HepG2 (cell line): ENCODE data around the gene TTPAL. TPM values are rescaled to one million over a fixed set of nuclear protein-coding genes. Genes with fewer than 3 reads are reported as not detected.

Experiments used
- AFF4 ChIP-seq: sonication (generic); formaldehyde crosslinking; IDR thresholded peaks from 2 replicates; pipeline ENCODE4 v1.4.0; 2020; ENCODE audit warnings: missing genetic modification reagents
- CHCHD3 ChIP-seq: sonication (generic); formaldehyde crosslinking; IDR thresholded peaks from 2 replicates; pipeline ENCODE4 v1.8.0; 2022; ENCODE audit warnings: mild to moderate bottlenecking, missing genetic modification reagents, moderate library complexity
- HOXA3 ChIP-seq: sonication (generic); formaldehyde crosslinking; IDR thresholded peaks from 2 replicates; pipeline ENCODE4 v1.5.0; 2020; ENCODE audit warnings: missing genetic modification reagents
- MIER2 ChIP-seq: IDR thresholded peaks from 2 replicates; pipeline ENCODE4 v1.6.1; 2016; ENCODE audit warnings: missing biosample characterization, missing genetic modification reagents
- PAF1 ChIP-seq: IDR thresholded peaks from 2 replicates; pipeline ENCODE4 v1.6.1; 2016; ENCODE audit warnings: missing genetic modification reagents, missing compliant biosample characterization
- PHF8 ChIP-seq: sonication (generic); formaldehyde crosslinking; IDR thresholded peaks from 2 replicates; pipeline ENCODE4 v1.5.0; 2020; ENCODE audit warnings: missing genetic modification reagents
- RFX1 ChIP-seq: fragments of 450-650 bp; IDR thresholded peaks from 2 replicates; pipeline ENCODE4 v1.6.1; 2017
- SMAD1 ChIP-seq: sonication (generic); formaldehyde crosslinking; IDR thresholded peaks from 2 replicates; pipeline ENCODE4 v1.4.0; 2020; ENCODE audit warnings: missing genetic modification reagents, low read depth, mild to moderate bottlenecking, borderline replicate concordance
- SNAPC2 ChIP-seq: sonication (generic); formaldehyde crosslinking; IDR thresholded peaks from 2 replicates; pipeline ENCODE4 v1.8.1; 2022; ENCODE audit warnings: mild to moderate bottlenecking, missing genetic modification reagents
- TFDP1 ChIP-seq: IDR thresholded peaks from 2 replicates; pipeline ENCODE4 v1.6.1; 2016; ENCODE audit warnings: missing compliant biosample characterization, missing genetic modification reagents, borderline replicate concordance
- ZC3H13 ChIP-seq: sonication (generic); formaldehyde crosslinking; IDR thresholded peaks from 2 replicates; pipeline ENCODE4 v1.8.1; 2023; ENCODE audit warnings: mild to moderate bottlenecking, missing genetic modification reagents, moderate library complexity
- ZMAT5 ChIP-seq: sonication (generic); formaldehyde crosslinking; IDR thresholded peaks from 2 replicates; pipeline ENCODE4 v1.5.0; 2020; ENCODE audit warnings: mild to moderate bottlenecking, low read depth, missing genetic modification reagents, borderline replicate concordance
- ZNF10 ChIP-seq: sonication (generic); formaldehyde crosslinking; IDR thresholded peaks from 2 replicates; pipeline ENCODE4 v1.4.0; 2020; ENCODE audit warnings: mild to moderate bottlenecking, low read depth, missing genetic modification reagents, borderline replicate concordance
- ZNF136 ChIP-seq: sonication (generic); formaldehyde crosslinking; IDR thresholded peaks from 2 replicates; pipeline ENCODE4 v1.8.1; 2022; ENCODE audit warnings: low read depth, mild to moderate bottlenecking, moderate library complexity, missing genetic modification reagents
- ZNF138 ChIP-seq: sonication (generic); formaldehyde crosslinking; IDR thresholded peaks from 2 replicates; pipeline ENCODE4 v1.5.0; 2020; ENCODE audit warnings: mild to moderate bottlenecking, low read depth, missing genetic modification reagents
- ZNF724P ChIP-seq: sonication (generic); formaldehyde crosslinking; IDR thresholded peaks from 2 replicates; pipeline ENCODE4 v1.8.0; 2022; ENCODE audit warnings: missing genetic modification reagents, borderline replicate concordance
- ZNF773 ChIP-seq: sonication (generic); formaldehyde crosslinking; IDR thresholded peaks from 2 replicates; pipeline ENCODE4 v1.4.0; 2020; ENCODE audit warnings: missing genetic modification reagents, borderline replicate concordance
- ZSCAN21 ChIP-seq: sonication (generic); formaldehyde crosslinking; IDR thresholded peaks from 2 replicates; pipeline ENCODE4 v1.8.0; 2022; ENCODE audit warnings: mild to moderate bottlenecking, missing genetic modification reagents, moderate library complexity, borderline replicate concordance
- ZSCAN25 ChIP-seq: sonication (generic); formaldehyde crosslinking; IDR thresholded peaks from 2 replicates; pipeline ENCODE4 v1.8.0; 2022; ENCODE audit warnings: mild to moderate bottlenecking, missing genetic modification reagents
- ZSCAN5A ChIP-seq: sonication (generic); formaldehyde crosslinking; IDR thresholded peaks from 2 replicates; pipeline ENCODE4 v1.8.0; 2022; ENCODE audit warnings: mild to moderate bottlenecking, missing genetic modification reagents, borderline replicate concordance
- ZZZ3 ChIP-seq: sonication (generic); formaldehyde crosslinking; IDR thresholded peaks from 2 replicates; pipeline ENCODE4 v1.4.0; 2020; ENCODE audit warnings: missing genetic modification reagents, mild to moderate bottlenecking, borderline replicate concordance
- polyA plus RNA-seq, 8 experiments: library from polyadenylated mRNA; depleted of rRNA in 3 of 8; stranded (reverse) in 7 of 8; unstranded in 1 of 8; fragments of >200 nt; fragmentation: Illumina TruSeq in 4 of 8; extraction: Trizol in 4 of 8; gene quantifications; 2 replicates each; pipeline versions ENCODE4 v1.2.1 to v1.2.3, GENCODE V29; 2011 to 2016; ENCODE audit warnings: low read depth in 4 of 8, missing spikeins in 1 of 8, mixed read lengths in 1 of 8; ENCODE audit not compliant: insufficient read depth in 1 of 8
- total RNA-seq, 5 experiments: library from RNA; depleted of rRNA; stranded (reverse); fragments of >200 nt; fragmentation: Illumina TruSeq; extraction: Trizol; gene quantifications; 2 replicates each; pipeline ENCODE4 v1.2.3, GENCODE V29; 2016; ENCODE audit warnings: low read depth in 1 of 5

Gene TTPAL
- total and polyA plus RNA-seq, 2 of the 13 experiments (the other 11 are each of a cell fraction or from before 2014, with no cell fraction given), result 4.3 to 18.8 TPM

- TF ChIP-seq AFF4, result peak; percentile 69; the same call in 1 of the 2 replicates
- 0 out of 2 replicates have a peak, but pooled peaks have one; percentile 7 for TF ChIP-seq ZSCAN21 (CRISPR knock-in tag)
- no peak for TF ChIP-seq ZNF773 (CRISPR knock-in tag)
- TF ChIP-seq ZNF724P (CRISPR knock-in tag), result peak; percentile 70; the same call in 1 of the 2 replicates
- TF ChIP-seq ZNF10 (CRISPR knock-in tag), result no peak
- peak; percentile 97 for TF ChIP-seq PAF1 (CRISPR knock-in tag)
- TF ChIP-seq MIER2 (CRISPR knock-in tag), result 0 out of 2 replicates have a peak, but pooled peaks have one; percentile 24
- peak; percentile 83; the same call in 1 of the 2 replicates for TF ChIP-seq CHCHD3 (CRISPR knock-in tag)
- TF ChIP-seq SNAPC2 (CRISPR knock-in tag), result peak; percentile 82; the same call in 1 of the 2 replicates
- TF ChIP-seq SMAD1 (CRISPR knock-in tag), result 0 out of 2 replicates have a peak, but pooled peaks have one; percentile 78
- no peak for TF ChIP-seq ZSCAN25 (CRISPR knock-in tag)
- no peak; the same call in 1 of the 2 replicates for TF ChIP-seq ZSCAN5A
- peak; percentile 9; the same call in 1 of the 2 replicates for TF ChIP-seq HOXA3 (CRISPR knock-in tag)
- 0 out of 2 replicates have a peak, but pooled peaks have one; percentile 48 for TF ChIP-seq ZNF138 (CRISPR knock-in tag)
- no peak for TF ChIP-seq RFX1
- TF ChIP-seq ZNF136 (CRISPR knock-in tag), result no peak
- no peak for TF ChIP-seq ZMAT5 (CRISPR knock-in tag)
- peak; percentile 48; the same call in 1 of the 2 replicates for TF ChIP-seq TFDP1
- TF ChIP-seq ZC3H13, result peak; percentile 100
- TF ChIP-seq PHF8, result no peak
- no peak for TF ChIP-seq ZZZ3 (CRISPR knock-in tag)
Measured at GRCh38 chr20:44431502-44432234, 44.0 kb upstream of the TTPAL start (continued).
